ENCODE data around the gene ZDHHC9.

The ZDHHC9 gene

DNA sequence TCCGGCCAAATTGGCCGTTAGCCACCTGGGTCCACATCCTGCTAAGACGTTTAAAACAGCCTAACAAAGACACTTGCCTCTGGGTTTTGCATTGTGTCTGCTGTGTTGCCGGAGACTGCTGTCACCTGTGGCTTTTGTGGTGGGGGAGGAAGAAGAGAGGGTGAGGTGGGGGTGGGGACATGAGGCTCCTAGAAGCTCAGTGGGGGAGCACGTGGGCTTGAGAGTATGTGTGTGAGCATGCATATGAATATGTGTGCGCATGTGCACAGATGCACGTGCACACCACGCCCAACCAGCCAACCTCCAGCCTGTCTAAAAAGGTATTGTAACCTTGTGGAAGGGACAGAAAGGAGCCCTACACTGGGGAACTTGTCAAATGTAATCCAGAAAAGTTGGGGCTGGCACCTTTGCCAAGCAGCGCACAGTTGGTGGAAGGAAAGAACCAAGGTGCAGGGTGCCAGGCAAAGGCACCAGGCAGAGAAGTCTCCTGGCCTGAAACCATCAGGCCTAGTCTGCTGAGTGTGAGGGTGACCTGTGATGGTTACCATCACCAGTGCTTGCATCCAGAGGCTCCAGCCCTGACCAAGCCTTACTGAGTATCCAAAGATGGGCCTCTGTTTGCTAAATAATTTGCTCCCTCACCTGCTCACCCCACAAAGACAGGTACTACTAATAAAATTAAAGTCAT is 74.1 kb downstream of the ZDHHC9 start:
- TF ChIP-seq, protein P1, sequence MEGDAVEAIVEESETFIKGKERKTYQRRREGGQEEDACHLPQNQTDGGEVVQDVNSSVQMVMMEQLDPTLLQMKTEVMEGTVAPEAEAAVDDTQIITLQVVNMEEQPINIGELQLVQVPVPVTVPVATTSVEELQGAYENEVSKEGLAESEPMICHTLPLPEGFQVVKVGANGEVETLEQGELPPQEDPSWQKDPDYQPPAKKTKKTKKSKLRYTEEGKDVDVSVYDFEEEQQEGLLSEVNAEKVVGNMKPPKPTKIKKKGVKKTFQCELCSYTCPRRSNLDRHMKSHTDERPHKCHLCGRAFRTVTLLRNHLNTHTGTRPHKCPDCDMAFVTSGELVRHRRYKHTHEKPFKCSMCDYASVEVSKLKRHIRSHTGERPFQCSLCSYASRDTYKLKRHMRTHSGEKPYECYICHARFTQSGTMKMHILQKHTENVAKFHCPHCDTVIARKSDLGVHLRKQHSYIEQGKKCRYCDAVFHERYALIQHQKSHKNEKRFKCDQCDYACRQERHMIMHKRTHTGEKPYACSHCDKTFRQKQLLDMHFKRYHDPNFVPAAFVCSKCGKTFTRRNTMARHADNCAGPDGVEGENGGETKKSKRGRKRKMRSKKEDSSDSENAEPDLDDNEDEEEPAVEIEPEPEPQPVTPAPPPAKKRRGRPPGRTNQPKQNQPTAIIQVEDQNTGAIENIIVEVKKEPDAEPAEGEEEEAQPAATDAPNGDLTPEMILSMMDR (IDR thresholded peaks at IDR 0.05; ENCODE audit: low read depth, low read length), result no peak
- in situ Hi-C loops (cut with HindIII; ENCODE audit: low sequenced_read_pairs), result no loop called here
- DNase-seq (ENCODE audit: low read depth, low spot score), result no peak
- H3K4me3 ChIP-seq (ENCODE audit: low read depth, low read length), result no peak overlapping the region

DNA sequence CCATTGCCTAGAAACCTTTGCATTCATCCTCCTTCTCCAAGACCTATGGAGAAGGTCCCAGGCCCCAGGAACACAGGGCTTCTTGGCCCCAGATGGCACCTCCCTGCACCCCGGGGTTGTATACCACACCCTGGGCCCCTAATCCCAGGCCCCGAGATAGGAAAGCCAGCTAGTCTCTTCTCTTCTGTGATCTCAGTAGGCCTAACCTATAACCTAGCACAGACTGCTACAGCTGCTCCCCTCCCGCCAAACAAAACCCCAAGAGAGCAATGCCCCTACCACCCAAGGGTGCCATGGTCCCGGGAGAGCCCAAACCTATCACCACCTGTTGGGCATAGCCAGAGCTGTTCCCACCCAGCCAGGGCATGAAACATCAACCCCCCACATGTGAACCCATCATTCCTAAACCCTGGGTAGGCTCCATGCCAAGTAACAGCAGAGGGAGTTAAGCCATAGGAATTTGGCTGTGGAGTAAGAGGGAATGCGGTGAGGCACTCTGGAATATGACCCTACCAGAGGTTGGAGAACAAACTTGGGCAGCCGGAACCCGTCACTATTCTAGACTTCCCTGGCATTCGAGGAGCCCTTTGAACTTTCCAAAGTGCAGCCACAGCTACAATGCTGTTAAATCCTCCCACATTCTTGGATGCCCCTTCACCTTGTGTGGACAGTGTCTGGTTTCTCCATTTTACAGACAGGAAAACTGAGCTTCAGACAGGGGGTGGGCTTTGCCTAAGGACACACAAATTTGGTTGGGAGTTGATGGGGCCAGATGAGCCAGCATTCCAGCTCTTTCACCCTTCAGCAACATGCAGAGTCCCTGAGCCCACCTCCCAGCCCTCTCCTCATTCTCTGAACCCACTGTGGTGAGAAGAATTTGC is 74.9 kb downstream of the ZDHHC9 start:
- no peak for DNase-seq (ENCODE audit: low read depth, low spot score)
- in situ Hi-C loops (cut with HindIII; ENCODE audit: low sequenced_read_pairs), result no loop called here
- TF ChIP-seq, protein P1 (IDR thresholded peaks at IDR 0.05; ENCODE audit: low read depth, low read length), result no peak
- no peak overlapping the region for H3K4me3 ChIP-seq (ENCODE audit: low read depth, low read length)

DNA sequence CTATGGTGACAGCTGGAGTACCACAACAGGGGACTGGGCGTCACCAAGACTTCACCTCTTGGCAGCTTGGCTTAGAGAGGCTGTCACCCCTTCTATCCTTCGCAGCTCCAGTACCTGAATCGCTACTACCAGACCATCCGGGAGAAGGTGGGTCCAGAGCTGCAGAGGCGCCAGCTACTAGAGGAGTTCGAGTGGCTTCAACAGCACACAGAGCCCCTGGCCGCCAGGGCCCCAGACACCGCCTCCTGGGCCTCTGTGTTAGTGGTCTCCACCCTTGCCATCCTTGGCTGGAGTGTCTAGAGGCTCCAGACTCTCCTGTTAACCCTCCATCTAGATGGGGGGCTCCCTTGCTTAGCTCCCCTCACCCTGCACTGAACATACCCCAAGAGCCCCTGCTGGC is 75.5 kb downstream of the ZDHHC9 start:
- TF ChIP-seq, protein P1 (IDR thresholded peaks at IDR 0.05; ENCODE audit: low read depth, low read length), result no peak
- H3K4me3 ChIP-seq (ENCODE audit: low read depth, low read length), result no peak overlapping the region
- in situ Hi-C loops (cut with HindIII; ENCODE audit: low sequenced_read_pairs), result no loop called here
- DNase-seq (ENCODE audit: low read depth, low spot score), result no peak

DNA sequence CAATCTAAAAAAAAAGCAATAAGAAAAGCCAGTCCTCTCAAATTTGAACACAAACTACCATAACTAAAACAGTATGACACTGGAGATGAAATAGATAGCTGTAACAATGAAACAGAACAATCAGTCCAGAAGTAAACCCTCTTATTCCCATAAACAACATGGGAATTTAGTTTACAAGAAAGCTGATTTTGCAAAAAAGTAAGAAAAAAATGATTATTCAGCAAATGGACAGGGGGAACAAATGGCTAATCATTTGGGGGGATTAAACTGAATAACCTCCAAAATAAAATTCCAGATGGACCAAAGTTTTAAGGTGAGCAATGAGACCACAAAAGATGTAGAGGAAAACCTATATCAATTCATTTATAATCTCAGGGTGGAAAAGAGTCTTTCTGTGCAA is 80.0 kb downstream of the ZDHHC9 start:
- no peak for DNase-seq (ENCODE audit: low read depth, low spot score)
- in situ Hi-C loops (cut with HindIII; ENCODE audit: low sequenced_read_pairs), result no loop called here
- TF ChIP-seq, protein P1 (IDR thresholded peaks at IDR 0.05; ENCODE audit: low read depth, low read length), result no peak
- no peak overlapping the region for H3K4me3 ChIP-seq (ENCODE audit: low read depth, low read length)

DNA sequence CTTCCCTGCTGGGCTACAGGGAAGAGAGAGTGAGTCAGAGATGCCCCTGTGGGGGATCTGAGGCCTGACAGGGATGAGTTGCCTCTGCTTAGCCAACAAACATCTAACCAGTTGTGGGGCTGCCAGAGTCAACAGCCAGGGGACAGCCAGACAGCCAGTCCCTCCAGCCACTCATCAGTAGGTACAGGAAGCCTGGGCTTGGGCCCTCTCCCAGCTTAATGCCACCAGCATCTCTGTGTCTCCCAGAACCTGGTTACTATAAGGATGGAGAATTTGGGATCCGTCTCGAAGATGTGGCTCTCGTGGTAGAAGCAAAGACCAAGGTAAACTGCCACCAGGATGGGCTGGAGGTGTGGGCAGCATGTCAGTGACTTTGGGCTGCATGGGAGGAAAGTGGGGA is 81.2 kb downstream of the ZDHHC9 start:
- in situ Hi-C loops (cut with HindIII; ENCODE audit: low sequenced_read_pairs), result no loop called here
- H3K4me3 ChIP-seq (ENCODE audit: low read depth, low read length), result no peak overlapping the region
- no peak for DNase-seq (ENCODE audit: low read depth, low spot score)
- TF ChIP-seq, protein P1 (IDR thresholded peaks at IDR 0.05; ENCODE audit: low read depth, low read length), result no peak

DNA sequence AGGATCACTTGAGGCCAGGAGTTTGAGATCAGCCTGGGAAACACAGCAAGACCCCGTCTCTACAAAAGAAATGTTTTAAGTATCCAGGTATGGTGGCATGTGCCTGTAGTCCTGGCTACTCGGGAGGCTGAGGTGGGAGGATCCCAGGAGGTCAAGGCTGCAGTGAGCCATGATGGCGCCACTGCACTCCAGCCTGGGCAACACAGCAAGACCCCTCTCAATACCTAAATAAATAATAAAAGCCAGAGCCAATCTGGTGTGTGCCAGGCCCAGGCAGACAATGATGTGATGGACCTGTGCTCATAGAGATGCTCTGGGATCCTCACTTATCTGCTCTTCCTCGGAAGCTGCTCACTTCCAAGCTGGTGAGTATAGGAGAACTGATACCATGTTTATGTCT is 82.1 kb downstream of the ZDHHC9 start:
- in situ Hi-C loops (cut with HindIII; ENCODE audit: low sequenced_read_pairs), result no loop called here
- TF ChIP-seq, protein P1 (IDR thresholded peaks at IDR 0.05; ENCODE audit: low read depth, low read length), result no peak
- no peak overlapping the region for H3K4me3 ChIP-seq (ENCODE audit: low read depth, low read length)
- no peak for DNase-seq (ENCODE audit: low read depth, low spot score)
